Stimulated activated CD4-positive, alpha-beta T cell treated with anti-CD3 and anti-CD28 coated beads, Interleukin-1b, Interleukin-23, amount 100 ng/mL, for 4 hours (primary cell): ENCODE results near the gene RASSF7.
"Not testable (repeated sequence)": the region's sequence is repeated elsewhere in the genome, so short reads cannot be mapped to it uniquely, and the experiment has no call there.

ENCODE experiments used
- DNase-seq, 2 donors: peaks; one replicate each; pipeline ENCODE4 v3.0.0-alpha.2; 2020; ENCODE audit warnings: low read depth in 2 of 2

The RASSF7 gene

GRCh38 chr11:567011-567628, 6.3 kb downstream of the RASSF7 start:
- DNase-seq = no peak

- DNase-seq = no peak
Measured at GRCh38 chr11:567629-568292, 7.0 kb downstream of the RASSF7 start.

GRCh38 chr11:568306-569157, 7.8 kb downstream of the RASSF7 start:
- peak; percentile 78 to 85 for DNase-seq

- DNase-seq = no peak
Measured at GRCh38 chr11:569158-569885, 8.6 kb downstream of the RASSF7 start.

DNA sequence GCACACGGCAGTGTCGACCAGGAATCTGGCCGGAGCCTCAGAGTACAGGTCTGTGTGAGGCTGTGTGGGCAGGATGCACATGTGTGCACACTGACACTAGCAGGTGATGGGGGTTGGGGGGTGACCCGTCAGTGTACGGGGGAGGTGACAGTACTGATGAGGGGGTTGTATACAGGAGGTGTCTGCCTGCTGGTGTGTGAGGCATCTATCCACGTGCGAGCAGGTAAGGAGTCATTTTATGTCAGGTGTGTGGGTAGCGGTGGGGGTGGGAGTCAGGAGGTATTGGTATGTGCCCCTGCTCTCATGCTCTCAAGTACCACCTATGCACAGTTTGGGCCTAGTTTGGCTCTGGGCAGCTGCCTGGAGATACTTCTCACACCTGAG, 11.0 kb downstream of the RASSF7 start:
- no peak for DNase-seq

DNA sequence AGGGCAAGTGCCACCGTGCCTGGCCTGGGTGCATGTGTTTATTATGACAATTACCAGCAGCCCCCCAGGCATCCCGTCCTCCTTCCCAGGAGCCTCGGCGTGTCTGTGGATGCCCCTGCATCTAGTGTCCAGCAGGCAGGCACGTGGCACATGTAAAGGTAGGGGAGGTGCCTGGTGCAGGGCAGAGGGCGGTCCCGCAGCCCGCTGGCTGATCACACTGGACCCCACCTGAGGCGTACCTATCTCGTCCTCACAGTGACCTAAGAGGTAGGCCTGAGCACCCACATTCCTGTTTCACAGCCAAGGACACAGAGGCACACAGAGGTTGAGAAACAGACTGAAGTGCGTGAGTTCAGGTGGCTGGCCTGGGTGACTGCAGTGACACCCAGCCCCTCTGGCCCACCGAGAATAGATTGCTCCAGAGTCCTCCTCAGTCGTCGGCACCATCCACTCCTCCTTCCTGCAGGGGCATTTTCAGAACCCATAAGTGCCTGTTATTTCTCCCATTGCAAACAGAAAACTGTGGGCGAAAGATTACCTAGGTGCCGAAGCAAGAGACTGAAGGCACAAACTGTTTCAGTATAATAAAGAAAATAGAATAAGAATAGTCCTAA, 12.5 kb downstream of the RASSF7 start:
- DNase-seq = no peak

- DNase-seq = not testable (repeated sequence)
Measured at GRCh38 chr11:574031-574570, 13.3 kb downstream of the RASSF7 start.

GRCh38 chr11:574632-575312, 14.0 kb downstream of the RASSF7 start:
- no peak for DNase-seq

- no peak for DNase-seq
Measured at GRCh38 chr11:575313-575995, 14.7 kb downstream of the RASSF7 start.

DNA sequence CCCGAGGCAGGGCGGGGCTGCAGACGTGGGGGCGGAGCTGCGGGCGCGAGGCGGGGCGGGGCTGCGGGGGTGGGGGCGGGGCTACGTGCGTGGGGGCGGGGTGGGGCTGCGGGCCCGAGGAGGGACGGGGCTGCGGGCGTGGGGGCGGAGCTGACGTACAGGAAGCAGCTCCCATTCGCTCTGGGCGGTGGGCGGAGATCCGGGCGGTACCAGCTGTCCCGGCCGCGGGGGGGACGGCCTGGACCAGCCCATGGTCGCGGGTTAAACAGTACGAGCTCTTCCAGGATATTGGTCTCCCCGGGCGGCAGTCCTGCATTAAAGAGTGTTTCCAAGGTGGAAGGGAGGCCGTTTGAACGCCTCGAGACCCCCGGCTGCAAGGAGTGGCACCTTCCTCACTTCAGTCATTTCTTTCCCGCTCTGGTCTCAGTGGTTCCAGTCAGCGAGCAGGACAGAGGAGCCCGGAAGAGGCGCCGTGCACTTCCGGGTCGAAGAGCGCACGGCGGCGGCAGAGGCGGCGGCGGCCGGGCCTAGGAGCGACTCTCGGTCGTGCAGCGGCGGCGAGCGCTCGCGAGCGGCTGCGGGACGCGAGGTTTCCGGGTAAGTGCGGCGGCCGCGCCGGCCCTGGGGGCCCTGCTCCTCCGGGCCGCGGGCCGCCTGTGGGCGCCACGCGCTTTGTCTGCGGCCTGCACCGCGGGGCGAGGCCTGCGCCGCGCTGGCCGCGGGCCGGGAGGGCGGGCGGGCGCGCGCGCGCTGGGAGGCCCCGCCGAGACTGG, 15.4 kb downstream of the RASSF7 start, which contains the start of gene PHRF1:
Gene PHRF1 (plus strand): TSS at position 475 of the 773 bp plus-strand sequence. CDS start 5,043 bp downstream, outside the sequence.
- peak; percentile 95 for DNase-seq

- no peak for DNase-seq
Measured at GRCh38 chr11:576811-577610, 16.2 kb downstream of the RASSF7 start.

DNA sequence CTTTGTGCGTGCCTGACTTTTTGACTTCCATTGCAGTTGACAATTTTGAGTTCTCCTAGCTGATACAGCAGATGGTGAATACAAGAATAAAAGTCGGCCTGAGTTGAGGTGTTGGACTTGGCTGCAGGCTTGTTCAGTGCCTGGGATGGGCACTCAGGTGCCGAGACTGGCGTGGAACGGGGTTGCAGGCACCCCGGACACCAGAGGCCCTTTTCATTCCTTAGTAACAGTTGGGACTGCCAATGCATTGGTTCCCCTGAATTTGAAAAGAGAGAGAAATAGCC, 16.8 kb downstream of the RASSF7 start:
- no peak for DNase-seq

DNA sequence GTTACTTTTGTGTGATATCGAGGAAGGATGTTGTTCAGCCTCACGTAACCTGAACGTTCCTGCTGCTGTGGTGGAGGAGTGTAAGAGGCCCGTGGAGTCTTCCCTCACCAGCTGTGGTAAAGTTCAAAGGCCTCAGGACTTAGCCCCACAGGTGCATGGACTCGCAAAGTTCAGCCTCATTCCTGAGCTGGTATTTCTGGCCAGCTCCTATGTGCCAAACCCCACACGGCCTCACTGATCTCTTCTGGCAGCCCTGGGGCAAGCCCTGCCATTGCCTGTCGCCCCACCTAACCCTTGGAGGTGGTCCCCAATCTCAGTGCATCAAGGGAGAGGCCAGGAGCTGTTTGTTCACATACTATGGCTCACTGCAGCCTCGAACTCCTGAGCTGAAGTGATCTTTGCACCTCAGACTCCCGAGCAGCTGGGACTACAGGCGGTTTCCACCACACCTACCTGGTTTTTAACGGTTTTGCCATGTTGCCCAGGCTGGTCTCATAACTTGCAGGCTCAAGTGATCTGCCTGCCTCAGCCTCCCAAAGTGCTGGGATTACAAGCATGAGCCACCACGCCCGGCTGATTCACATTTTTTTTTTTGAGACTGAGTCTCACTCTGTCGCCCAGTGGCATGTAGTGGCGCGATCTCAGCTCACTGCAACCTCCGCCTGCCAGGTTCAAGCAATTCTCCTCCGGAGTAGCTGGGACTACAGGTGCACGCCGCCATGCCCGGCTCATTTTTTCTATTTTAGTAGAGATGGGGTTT, 17.7 kb downstream of the RASSF7 start:
- DNase-seq = no peak

DNA sequence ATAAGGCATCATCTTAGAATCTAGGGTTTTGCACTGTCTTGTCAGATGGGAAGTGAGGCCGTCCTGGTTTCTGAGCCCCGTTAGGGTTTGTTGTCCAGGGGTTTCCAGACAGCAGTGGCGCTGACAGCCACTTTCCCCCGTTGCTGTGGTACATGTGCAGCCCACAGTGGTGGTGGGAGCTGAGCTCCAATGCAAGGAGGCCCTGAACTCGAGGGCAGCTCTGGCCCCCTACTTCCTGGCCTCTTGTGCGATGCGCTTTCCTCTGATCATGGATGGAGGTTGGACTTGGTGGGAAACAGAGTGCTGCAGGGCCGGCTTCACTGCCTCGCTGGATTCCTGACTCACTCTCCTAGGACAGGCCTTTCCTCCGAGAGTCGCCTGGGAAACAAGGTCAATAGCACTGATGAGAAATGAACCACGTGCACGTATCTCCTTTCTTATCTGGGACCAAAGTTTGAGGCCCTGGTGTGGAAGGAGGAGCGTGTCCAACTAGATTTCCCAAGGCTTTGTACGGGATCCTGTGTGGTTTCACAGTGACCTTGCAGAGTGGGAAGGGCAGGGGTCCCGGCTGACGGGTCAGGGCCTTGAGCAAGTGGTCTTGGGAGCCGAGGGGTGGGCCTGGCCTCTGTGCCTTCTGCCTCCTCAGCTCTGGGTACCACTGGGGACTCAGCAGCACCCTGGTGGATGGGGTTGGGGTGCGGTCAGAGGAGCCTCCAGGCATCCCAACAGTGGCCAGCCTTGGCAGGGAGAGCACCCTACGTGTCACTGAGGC, 19.2 kb downstream of the RASSF7 start:
- DNase-seq = no peak

DNA sequence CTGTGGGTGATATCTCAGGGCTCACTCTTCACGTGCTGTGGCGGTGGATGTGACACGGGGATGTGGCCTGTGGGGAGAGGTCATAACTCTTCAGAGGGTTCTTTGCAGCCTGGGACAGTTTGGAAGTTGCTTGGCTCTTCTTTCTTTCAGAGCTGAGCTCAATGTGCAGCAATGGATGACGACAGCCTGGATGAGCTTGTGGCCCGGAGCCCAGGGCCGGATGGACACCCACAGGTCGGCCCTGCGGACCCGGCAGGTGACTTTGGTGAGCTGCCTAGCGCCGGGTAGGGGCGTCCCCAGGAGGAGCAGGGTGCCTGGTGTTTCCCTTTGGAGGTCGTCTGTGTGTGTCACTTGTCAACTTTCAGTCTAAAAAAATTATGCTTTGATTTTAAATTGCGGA, 20.6 kb downstream of the RASSF7 start:
- DNase-seq = no peak

- DNase-seq = no peak
Measured at GRCh38 chr11:581752-582151, 21.0 kb downstream of the RASSF7 start.

- DNase-seq = no peak
Measured at GRCh38 chr11:584287-584686, 23.5 kb downstream of the RASSF7 start.
